Thoracic aorta (tissue), 2 donors: ENCODE data around the gene APOL1. TPM values are rescaled to one million over a fixed set of nuclear protein-coding genes. Genes with fewer than 3 reads are reported as not detected.
A peak's percentile ranks its signal among the peaks of the same experiment; 100 is the strongest.
"Not testable (repeated sequence)": the region's sequence is repeated elsewhere in the genome, so short reads cannot be mapped to it uniquely, and the experiment has no call there.

ENCODE experiments used
- ATAC-seq: fragments of 150-250 bp; one replicate; pipeline ENCODE4 v1.8.0; 2017; ENCODE audit warnings: low read depth; ENCODE audit not compliant: insufficient number of reproducible peaks, low FRiP score
- DNase-seq: peaks from one replicate; pipeline ENCODE4 v3.0.0-alpha.2; 2020; ENCODE audit warnings: low spot score
- H3K27ac ChIP-seq, 2 donors: fragments of 200-600 bp; sonication (generic); 1 replicate in 1 of 2; 2 replicates in 1 of 2; pipeline ENCODE4 v1.5.1; 2016; ENCODE audit warnings: mild to moderate bottlenecking in 2 of 2, moderate library complexity in 2 of 2
- H3K27me3 ChIP-seq: fragments of 200-600 bp; sonication (generic); replicated peaks from 2 replicates; pipeline ENCODE4 v1.6.0; 2016; ENCODE audit warnings: mild to moderate bottlenecking; ENCODE audit not compliant: insufficient read depth
- H3K36me3 ChIP-seq: fragments of 200-600 bp; sonication (generic); one replicate; pipeline ENCODE4 v1.5.1; 2016
- H3K4me1 ChIP-seq, 2 donors: fragments of 200-600 bp; sonication (generic); 1 replicate in 1 of 2; 2 replicates in 1 of 2; pipeline versions ENCODE4 v1.5.1 to v1.6.0; 2016; ENCODE audit warnings: low read depth in 2 of 2, mild to moderate bottlenecking in 1 of 2; ENCODE audit not compliant: control insufficient read depth in 1 of 2
- H3K4me3 ChIP-seq: fragments of 200-600 bp; sonication (generic); 2 replicates; pipeline ENCODE4 v1.5.1; 2016; ENCODE audit warnings: mild to moderate bottlenecking
- H3K9me3 ChIP-seq: fragments of 200-600 bp; sonication (generic); 2 replicates; pipeline ENCODE4 v1.5.1; 2016
- total RNA-seq, 2 donors: library from RNA; depleted of rRNA; stranded (reverse); fragments of >200 nt; gene quantifications; one replicate each; pipeline versions ENCODE4 v1.1.0 to v1.2.3, GENCODE V29; 2016
- TF ChIP-seq, protein P1 (sequence below): fragments of 200-600 bp; sonication (generic); IDR thresholded peaks from one replicate; pipeline ENCODE4 v1.5.1; 2019; ENCODE audit warnings: antibody characterized with exemption

The APOL1 gene
- total RNA-seq, 2 donors from 2014 or later: 40.1 to 47.3 TPM

DNA sequence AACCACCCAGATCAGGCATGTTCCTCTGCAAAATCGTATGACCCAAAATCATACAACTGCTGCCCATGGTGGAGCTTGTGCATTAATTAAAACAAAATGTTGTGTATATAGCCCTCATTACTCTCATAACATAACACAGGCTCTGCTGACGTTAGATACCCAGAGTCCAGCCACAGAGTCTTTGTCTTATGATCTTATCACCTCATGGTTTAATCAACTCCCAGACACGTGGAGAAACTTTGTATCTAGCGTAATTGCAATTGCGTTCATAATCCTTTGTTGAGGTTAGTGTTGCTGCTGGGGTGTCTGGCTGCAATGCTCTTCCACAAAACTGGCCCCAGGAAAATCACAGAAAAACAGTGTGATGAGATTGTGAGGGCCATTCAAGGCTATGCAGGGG is 5.0 kb upstream of the APOL1 start:
- no peak for DNase-seq
- Histone ChIP-seq H3K27me3 (no peaks in the 10 kb centered on the region), H3K9me3 (no peaks in the 10 kb centered on the region), H3K36me3 (no peaks in the 10 kb centered on the region), H3K4me3 (no peak overlapping the region), H3K27ac (no peak overlapping the region), H3K4me1 (peaks cover 9 to 27% of the 10 kb centered on the region in 2 donors)
- no peak for ATAC-seq
- TF ChIP-seq, protein P1, sequence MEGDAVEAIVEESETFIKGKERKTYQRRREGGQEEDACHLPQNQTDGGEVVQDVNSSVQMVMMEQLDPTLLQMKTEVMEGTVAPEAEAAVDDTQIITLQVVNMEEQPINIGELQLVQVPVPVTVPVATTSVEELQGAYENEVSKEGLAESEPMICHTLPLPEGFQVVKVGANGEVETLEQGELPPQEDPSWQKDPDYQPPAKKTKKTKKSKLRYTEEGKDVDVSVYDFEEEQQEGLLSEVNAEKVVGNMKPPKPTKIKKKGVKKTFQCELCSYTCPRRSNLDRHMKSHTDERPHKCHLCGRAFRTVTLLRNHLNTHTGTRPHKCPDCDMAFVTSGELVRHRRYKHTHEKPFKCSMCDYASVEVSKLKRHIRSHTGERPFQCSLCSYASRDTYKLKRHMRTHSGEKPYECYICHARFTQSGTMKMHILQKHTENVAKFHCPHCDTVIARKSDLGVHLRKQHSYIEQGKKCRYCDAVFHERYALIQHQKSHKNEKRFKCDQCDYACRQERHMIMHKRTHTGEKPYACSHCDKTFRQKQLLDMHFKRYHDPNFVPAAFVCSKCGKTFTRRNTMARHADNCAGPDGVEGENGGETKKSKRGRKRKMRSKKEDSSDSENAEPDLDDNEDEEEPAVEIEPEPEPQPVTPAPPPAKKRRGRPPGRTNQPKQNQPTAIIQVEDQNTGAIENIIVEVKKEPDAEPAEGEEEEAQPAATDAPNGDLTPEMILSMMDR: no peak

DNA sequence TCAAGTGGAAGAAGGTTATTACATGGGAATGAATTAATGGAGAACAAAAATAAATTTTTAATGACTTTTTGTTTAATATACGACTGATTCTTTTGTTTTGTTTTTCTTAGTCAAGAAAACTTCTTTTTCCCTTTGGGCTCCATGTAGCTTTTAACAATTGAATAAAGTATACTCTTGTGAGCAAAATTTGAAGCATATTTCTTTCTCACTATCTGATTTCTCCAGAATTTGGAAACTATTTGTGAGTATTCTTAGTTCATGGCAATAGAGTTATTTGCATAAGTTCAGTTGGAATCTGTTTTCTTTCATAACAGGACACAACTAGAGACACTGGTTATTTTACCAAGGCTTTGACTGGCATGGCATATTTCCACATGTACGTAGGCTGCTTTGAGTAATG is 3.8 kb upstream of the APOL1 start:
- Histone ChIP-seq H3K4me1 (peaks cover 14 to 29% of the 10 kb centered on the region in 2 donors), H3K27ac (no peak overlapping the region), H3K27me3 (no peaks in the 10 kb centered on the region), H3K36me3 (no peaks in the 10 kb centered on the region), H3K4me3 (no peak overlapping the region), H3K9me3 (no peaks in the 10 kb centered on the region)
- DNase-seq (no peak), ATAC-seq (no peak)
- TF ChIP-seq, protein P1: no peak

DNA sequence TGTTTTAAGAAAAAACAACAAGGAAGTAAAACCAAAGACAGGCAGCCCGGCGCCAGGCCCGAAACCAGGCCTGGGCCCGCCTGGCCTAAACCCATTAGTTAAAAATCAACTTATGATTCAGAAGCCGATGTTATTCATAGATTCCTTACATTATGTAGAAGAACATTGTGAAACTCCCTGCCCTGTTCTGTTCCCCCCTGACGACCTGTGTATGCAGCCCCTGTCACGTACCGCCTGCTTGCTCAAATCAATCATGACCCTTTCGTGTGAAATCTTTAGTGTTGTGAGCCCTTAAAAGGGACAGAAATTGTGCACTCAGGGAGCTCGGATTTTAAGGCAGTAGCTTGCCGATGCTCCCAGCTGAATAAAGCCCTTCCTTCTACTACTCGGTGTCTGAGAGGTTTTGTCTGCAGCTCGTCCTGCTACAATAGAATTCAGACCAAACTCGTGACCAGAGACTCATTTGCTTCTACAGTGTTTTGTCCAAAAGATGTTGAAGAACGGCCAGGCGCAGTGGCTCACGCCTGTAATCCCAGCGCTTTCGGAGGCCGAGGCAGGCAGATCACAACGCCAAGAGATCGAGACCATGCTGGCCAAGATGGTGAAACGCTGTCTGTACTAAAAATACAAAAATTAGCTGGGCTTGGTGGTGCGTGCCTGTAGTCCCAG is 2.5 kb upstream of the APOL1 start:
- H3K27me3 ChIP-seq, H3K36me3 ChIP-seq, H3K9me3 ChIP-seq, DNase-seq, H3K27ac ChIP-seq, ATAC-seq, H3K4me3 ChIP-seq: not testable (repeated sequence)
- peaks cover 9 to 29% of the 10 kb centered on the region in 2 donors for H3K4me1 ChIP-seq

DNA sequence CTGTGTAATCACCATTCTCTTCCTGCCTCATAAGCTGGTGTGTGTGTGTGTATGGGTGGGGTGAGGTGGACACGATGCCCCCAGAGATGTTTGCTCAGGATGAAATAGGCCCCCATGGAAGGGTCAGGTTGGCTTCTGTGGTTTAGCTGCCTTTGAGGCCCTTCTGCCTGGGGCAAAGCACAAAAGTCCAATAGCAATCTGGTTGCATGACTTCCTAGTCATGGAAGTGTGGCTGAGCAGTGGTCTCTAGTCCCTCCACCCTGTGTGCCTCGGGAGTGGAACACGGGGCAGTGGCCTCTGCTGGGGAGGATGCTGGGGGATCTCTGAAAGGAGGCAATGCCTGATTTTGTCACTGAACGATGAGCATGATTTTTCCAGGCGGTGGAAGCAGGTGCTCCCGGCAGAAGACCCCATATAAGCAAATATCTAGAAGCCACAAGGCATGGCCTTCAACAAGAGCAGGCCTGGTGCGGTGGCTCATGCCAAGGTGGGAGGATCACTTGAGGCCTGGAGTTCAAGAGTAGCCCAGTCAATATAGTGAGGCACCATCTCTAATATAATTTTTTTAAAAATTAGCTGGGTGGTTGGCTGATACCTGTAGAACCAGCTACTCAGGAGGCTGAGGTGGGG is 839 bp upstream of the APOL1 start:
- DNase-seq, H3K36me3 ChIP-seq, H3K4me3 ChIP-seq, ATAC-seq, H3K9me3 ChIP-seq, H3K27ac ChIP-seq, H3K27me3 ChIP-seq: not testable (repeated sequence)
- peaks cover 9 to 28% of the 10 kb centered on the region in 2 donors for H3K4me1 ChIP-seq

DNA sequence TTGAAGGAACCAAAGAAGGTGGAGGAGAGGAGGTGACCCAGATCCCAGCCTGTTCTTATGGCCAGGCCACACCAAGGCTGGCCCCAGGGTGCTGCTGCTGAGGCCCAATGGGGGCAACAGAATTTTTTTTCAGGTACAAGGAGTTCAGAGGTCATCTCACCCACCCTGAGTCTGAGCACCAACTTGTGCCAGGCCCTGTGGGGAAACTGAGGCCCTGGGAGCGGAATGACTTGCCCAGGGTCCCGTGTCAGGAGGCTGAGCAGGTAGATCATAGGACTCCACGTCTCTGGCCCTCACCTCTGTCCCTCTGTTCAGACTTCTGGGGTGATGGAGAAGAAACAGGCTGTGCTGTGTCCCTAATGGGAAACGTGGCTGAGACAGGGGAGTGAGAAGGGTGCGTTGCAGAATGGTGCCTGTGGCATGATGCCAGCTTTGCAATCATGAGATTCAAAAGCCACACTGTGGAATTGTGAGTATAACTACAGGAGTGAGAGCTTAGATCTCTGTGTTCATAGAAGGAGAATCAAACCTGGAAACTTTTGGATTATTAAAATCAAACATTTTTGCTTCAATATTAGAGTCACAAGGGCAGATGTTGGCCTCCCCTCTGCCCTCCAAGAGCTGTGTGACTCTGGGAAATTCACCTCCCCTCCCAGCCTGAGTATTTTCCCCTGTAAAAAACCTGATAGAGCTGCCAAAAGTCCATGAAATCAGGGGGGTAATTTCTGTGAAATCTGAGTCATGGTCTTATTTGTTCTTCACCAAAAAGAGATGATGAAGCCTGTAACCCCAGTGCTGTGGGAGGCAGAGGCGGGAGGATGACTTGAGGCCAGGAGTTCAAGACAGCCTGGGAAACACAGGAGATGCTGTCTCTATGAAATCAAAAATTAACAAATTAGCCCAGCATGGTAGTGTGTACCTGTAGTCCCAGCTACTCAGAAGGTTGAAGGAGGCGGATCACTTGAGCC is 874 bp downstream of the APOL1 start:
- no peaks in the 10 kb centered on the region for H3K36me3 ChIP-seq
- H3K27me3 ChIP-seq: no peaks in the 10 kb centered on the region
- peak overlapping the region; percentile 29 to 61 for H3K27ac ChIP-seq
- H3K4me1 ChIP-seq: peaks cover 9 to 37% of the 10 kb centered on the region in 2 donors
- peak overlapping the region; percentile 71 for H3K4me3 ChIP-seq
- DNase-seq (no peak), ATAC-seq (no peak)
- H3K9me3 ChIP-seq: no peaks in the 10 kb centered on the region
- TF ChIP-seq, protein P1: no peak

DNA sequence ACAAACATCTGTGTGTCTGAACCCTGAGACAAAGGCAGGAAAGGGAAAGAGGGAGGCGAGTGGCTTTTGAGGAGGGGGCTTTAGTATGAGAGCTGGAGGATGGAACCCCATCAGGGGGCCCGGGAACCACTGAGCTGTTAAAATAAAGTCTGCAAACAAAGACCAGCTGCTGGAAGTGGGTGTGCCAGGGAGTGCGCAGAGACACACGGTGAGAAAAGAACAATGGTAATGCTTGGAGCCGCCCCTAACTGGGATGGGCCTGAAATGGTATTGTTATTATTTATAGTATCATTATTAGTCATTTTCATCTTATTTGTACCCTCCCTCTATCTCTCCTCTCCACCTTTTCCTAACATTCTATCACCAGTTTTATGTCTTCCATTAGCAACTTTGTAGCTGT is 2.6 kb downstream of the APOL1 start:
- not testable (repeated sequence) for ATAC-seq, H3K9me3 ChIP-seq, H3K27me3 ChIP-seq, DNase-seq, H3K4me3 ChIP-seq, H3K27ac ChIP-seq, H3K36me3 ChIP-seq
- peaks cover 9 to 41% of the 10 kb centered on the region in 2 donors for H3K4me1 ChIP-seq
